Vagina (tissue), 2 donors: ENCODE data around the gene CAV3. TPM values are rescaled to one million over a fixed set of nuclear protein-coding genes. Genes with fewer than 3 reads are reported as not detected.

Experiments used
- DNase-seq, 2 donors: peaks; one replicate each; pipeline ENCODE4 v3.0.0-alpha.2; 2017; ENCODE audit errors: extremely low spot score in 2 of 2
- H3K27ac ChIP-seq: fragments of 200-600 bp; sonication (generic); one replicate; pipeline ENCODE4 v1.5.1; 2019
- H3K27me3 ChIP-seq: fragments of 200-600 bp; sonication (generic); one replicate; pipeline ENCODE4 v1.5.1; 2019
- H3K36me3 ChIP-seq, 2 donors: fragments of 200-600 bp; sonication (generic); one replicate each; pipeline ENCODE4 v1.5.1; 2017 to 2019
- H3K4me1 ChIP-seq: fragments of 200-600 bp; sonication (generic); one replicate; pipeline ENCODE4 v1.5.1; 2019
- H3K4me3 ChIP-seq, 2 donors: fragments of 200-600 bp; sonication (generic); 1 replicate in 1 of 2; 2 replicates in 1 of 2; pipeline ENCODE4 v1.5.1; 2016 to 2019
- H3K9me3 ChIP-seq: fragments of 200-600 bp; sonication (generic); one replicate; pipeline ENCODE4 v1.5.1; 2019
- CTCF ChIP-seq, 3 experiments: fragments of 450-650 bp in 2 of 3; fragments of 200-600 bp in 1 of 3; sonication (generic) in 1 of 3; IDR thresholded peaks; one replicate each; pipeline ENCODE4 v1.5.1; 2017 to 2019; ENCODE audit warnings: antibody characterized with exemption in 3 of 3, mild to moderate bottlenecking in 2 of 3, moderate library complexity in 2 of 3
- POLR2A ChIP-seq, 2 donors: fragments of 450-650 bp; IDR thresholded peaks; one replicate each; pipeline ENCODE4 v1.6.1; 2017; ENCODE audit warnings: antibody characterized with exemption in 2 of 2, mild to moderate bottlenecking in 2 of 2, moderate library complexity in 2 of 2
- POLR2AphosphoS5 ChIP-seq, 2 donors: sonication (generic); formaldehyde crosslinking; IDR thresholded peaks; one replicate each; pipeline ENCODE4 v1.9.0; 2017; ENCODE audit warnings: antibody characterized with exemption in 2 of 2, mild to moderate bottlenecking in 2 of 2, low read depth in 1 of 2; ENCODE audit not compliant: insufficient read depth in 1 of 2
- intact Hi-C: fragments of 100-400 bp; cut with DNase I; formaldehyde crosslinking; loops from one replicate; pipeline ENCODE4 v1.15.1; 2023
- total RNA-seq: library from RNA; depleted of rRNA; stranded (reverse); fragments of >200 nt; gene quantifications from one replicate; pipeline ENCODE4 v1.2.3, GENCODE V29; 2016

CAV3 gene
- total RNA-seq, 1 donor from 2014 or later: not detected

DNA sequence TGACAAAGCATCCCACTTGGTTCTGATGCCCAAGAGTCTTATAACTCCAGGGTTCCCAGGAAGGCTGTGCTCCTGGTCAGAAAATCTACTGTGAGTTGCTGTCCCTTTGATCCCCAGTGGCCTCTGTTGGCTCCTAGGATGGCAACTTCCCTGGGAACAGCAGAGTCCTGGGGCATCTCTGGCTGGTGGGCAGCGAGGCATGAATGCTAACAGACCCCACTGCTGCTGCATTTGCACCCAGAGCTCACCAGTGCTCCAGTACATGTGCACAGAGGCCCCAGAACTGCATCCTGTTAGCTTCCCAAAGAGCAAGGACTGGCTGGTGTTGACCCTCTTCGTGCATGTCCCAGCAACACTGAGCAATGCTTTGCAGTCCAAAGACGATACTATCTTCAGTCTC, 15.7 kb downstream of the CAV3 start:
- H3K4me3 ChIP-seq: no peak overlapping the region
- intact Hi-C loops: no loop called here
- H3K9me3 ChIP-seq: no peaks in the 10 kb centered on the region
- no peaks in the 10 kb centered on the region for H3K36me3 ChIP-seq
- TF ChIP-seq POLR2A (IDR thresholded peaks at IDR 0.05) (no peak), POLR2AphosphoS5 (IDR thresholded peaks at IDR 0.05; ENCODE audit: insufficient read depth in 1 of 2, low read depth in 1 of 2) (no peak), CTCF (IDR thresholded peaks at IDR 0.05) (no peak)
- no peak for DNase-seq
- H3K27ac ChIP-seq: no peak overlapping the region
- H3K27me3 ChIP-seq: no peaks in the 10 kb centered on the region
- H3K4me1 ChIP-seq: no peaks in the 10 kb centered on the region

GRCh38 chr3:8752832-8753231, 19.2 kb downstream of the CAV3 start:
- intact Hi-C loops: no loop called here

GRCh38 chr3:8755097-8755496, 21.5 kb downstream of the CAV3 start:
- intact Hi-C loops: no loop called here
- Histone ChIP-seq H3K27me3 (no peaks in the 10 kb centered on the region), H3K9me3 (no peaks in the 10 kb centered on the region), H3K4me3 (no peak overlapping the region), H3K4me1 (no peaks in the 10 kb centered on the region), H3K36me3 (no peaks in the 10 kb centered on the region), H3K27ac (no peak overlapping the region)
- no peak for DNase-seq
- TF ChIP-seq POLR2AphosphoS5 (IDR thresholded peaks at IDR 0.05; ENCODE audit: insufficient read depth in 1 of 2, low read depth in 1 of 2): no peak
- TF ChIP-seq POLR2A (IDR thresholded peaks at IDR 0.05): no peak
- TF ChIP-seq CTCF (IDR thresholded peaks at IDR 0.05): no peak

More at GRCh38 chr3:8752832-8753231, 19.2 kb downstream of the CAV3 start:
- TF ChIP-seq CTCF (IDR thresholded peaks at IDR 0.05) (no peak), POLR2A (IDR thresholded peaks at IDR 0.05) (no peak), POLR2AphosphoS5 (IDR thresholded peaks at IDR 0.05; ENCODE audit: insufficient read depth in 1 of 2, low read depth in 1 of 2) (no peak)
- Histone ChIP-seq H3K4me3 (no peak overlapping the region), H3K27me3 (no peaks in the 10 kb centered on the region), H3K4me1 (no peaks in the 10 kb centered on the region), H3K9me3 (no peaks in the 10 kb centered on the region), H3K27ac (no peak overlapping the region), H3K36me3 (no peaks in the 10 kb centered on the region)
- DNase-seq: no peak

DNA sequence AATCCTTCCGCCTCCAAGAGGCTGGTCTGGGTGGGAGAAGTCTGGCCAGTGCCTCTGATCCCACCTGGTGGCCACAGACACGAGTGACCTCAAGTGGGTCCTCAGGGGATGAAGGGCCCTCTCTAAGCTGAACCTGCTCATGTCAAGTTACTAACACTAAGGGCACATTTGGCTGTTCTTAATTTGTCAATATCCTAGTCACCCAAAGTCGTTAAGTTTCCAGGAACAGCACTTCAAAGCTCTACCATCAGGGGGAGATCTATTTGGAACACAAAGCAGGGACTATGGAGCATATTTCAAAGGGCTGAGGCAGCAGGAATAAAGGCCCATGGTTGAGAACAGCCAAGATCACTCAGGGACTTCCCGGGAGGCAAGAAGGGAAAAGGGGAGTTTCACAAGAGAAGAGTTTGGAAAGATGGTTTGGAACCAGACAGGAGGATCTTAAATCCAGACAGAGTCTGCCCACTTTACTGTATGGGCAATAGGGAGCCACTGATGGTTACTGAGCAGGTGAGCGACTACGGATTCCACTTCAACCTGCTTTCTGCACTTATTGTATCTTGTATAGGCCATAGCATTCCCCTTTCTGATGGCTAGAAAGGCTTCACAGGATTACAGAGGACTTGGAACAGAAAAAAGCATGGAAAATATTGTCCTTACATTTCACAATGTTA, 22.1 kb downstream of the CAV3 start:
- Histone ChIP-seq H3K36me3 (no peaks in the 10 kb centered on the region), H3K27me3 (no peaks in the 10 kb centered on the region), H3K9me3 (no peaks in the 10 kb centered on the region), H3K27ac (no peak overlapping the region), H3K4me1 (no peaks in the 10 kb centered on the region), H3K4me3 (no peak overlapping the region)
- DNase-seq: no peak
- intact Hi-C loops: no loop called here
- TF ChIP-seq POLR2A (IDR thresholded peaks at IDR 0.05): no peak
- TF ChIP-seq CTCF (IDR thresholded peaks at IDR 0.05): no peak
- TF ChIP-seq POLR2AphosphoS5 (IDR thresholded peaks at IDR 0.05; ENCODE audit: insufficient read depth in 1 of 2, low read depth in 1 of 2): no peak

- no peak for TF ChIP-seq POLR2AphosphoS5 (IDR thresholded peaks at IDR 0.05; ENCODE audit: insufficient read depth in 1 of 2, low read depth in 1 of 2)
- TF ChIP-seq CTCF (IDR thresholded peaks at IDR 0.05): no peak
- TF ChIP-seq POLR2A (IDR thresholded peaks at IDR 0.05): no peak
- no peak for DNase-seq
- intact Hi-C loops: no loop called here
- Histone ChIP-seq H3K27ac (no peak overlapping the region), H3K36me3 (no peaks in the 10 kb centered on the region), H3K4me3 (no peak overlapping the region), H3K9me3 (no peaks in the 10 kb centered on the region), H3K27me3 (no peaks in the 10 kb centered on the region), H3K4me1 (no peaks in the 10 kb centered on the region)
Observed at GRCh38 chr3:8756671-8757070, 23.1 kb downstream of the CAV3 start.
